A549 (cell line): ENCODE data around the gene TBC1D16. TPM values are rescaled to one million over a fixed set of nuclear protein-coding genes. Genes with fewer than 3 reads are reported as not detected.

ENCODE experiments used
- ATAC-seq, 2 experiments: fragments of 200-7000 bp in 1 of 2; fragments of >200 bp in 1 of 2; cut with Nextera tagmentation in 1 of 2; cut with Tn5 transposase in 1 of 2; 3 replicates each; pipeline versions ENCODE4 v1.8.0 to v1.9.1; 2018 to 2020; ENCODE audit warnings: mild to moderate bottlenecking in 1 of 2, moderate library complexity in 1 of 2
- CTCF ChIA-PET: fragments of 300-600 bp; sonication (Branson Sonifier 250); formaldehyde crosslinking; extraction: SDS; loops from one replicate; lab custom pipeline; 2021; ENCODE audit warnings: antibody characterized with exemption, inconsistent platforms; lab: Yijun Ruan, JAX
- POLR2A ChIA-PET: fragments of 350-600 bp; formaldehyde crosslinking; extraction: SDS; loops from one replicate; lab custom pipeline; 2021; ENCODE audit warnings: antibody characterized with exemption, inconsistent platforms; lab: Yijun Ruan, JAX
- DNase-seq, 2 experiments: peaks; one replicate each; pipeline versions ENCODE4 v3.0.0 to v3.0.0-alpha.2; 2011 to 2016; ENCODE audit warnings: low read depth in 1 of 2, low spot score in 1 of 2
- FAIRE-seq: peaks from 2 replicates; lab custom pipeline; 2011; peaks lifted over from hg19 to GRCh38; lab: Jason Lieb, UNC
- H3K27ac ChIP-seq, 2 experiments: fragments of >200 bp; sonication (Bioruptor Twin); formaldehyde crosslinking; 3 replicates each; pipeline ENCODE4 v1.5.1; 2016 to 2017
- H3K4me1 ChIP-seq: fragments of >200 bp; sonication (Bioruptor Twin); formaldehyde crosslinking; 3 replicates; pipeline ENCODE4 v1.6.1; 2016
- H3K4me2 ChIP-seq: fragments of >200 bp; sonication (Bioruptor Twin); formaldehyde crosslinking; 3 replicates; pipeline ENCODE4 v1.6.1; 2016
- H3K4me3 ChIP-seq: fragments of >200 bp; sonication (Bioruptor Twin); formaldehyde crosslinking; 3 replicates; pipeline ENCODE4 v1.5.1; 2016
- H3K9me3 ChIP-seq: fragments of >200 bp; sonication (Bioruptor Twin); formaldehyde crosslinking; 3 replicates; pipeline ENCODE4 v1.6.1; 2016
- CBX2 ChIP-seq: fragments of 200-600 bp; sonication (generic); IDR thresholded peaks from 2 replicates; pipeline ENCODE4 v1.6.1; 2016; ENCODE audit warnings: low read depth, mild to moderate bottlenecking, borderline replicate concordance
- CBX8 ChIP-seq: fragments of 200-600 bp; sonication (generic); IDR thresholded peaks from 2 replicates; pipeline ENCODE4 v1.6.1; 2016
- CEBPB ChIP-seq, 2 experiments: fragments of >200 bp in 1 of 2; sonication (Bioruptor Twin) in 1 of 2; formaldehyde crosslinking in 1 of 2; IDR thresholded peaks; 2 replicates each; pipeline ENCODE4 v1.6.1; 2012 to 2016
- E2F6 ChIP-seq: IDR thresholded peaks from 2 replicates; pipeline ENCODE4 v1.6.1; 2012; ENCODE audit warnings: low read depth, borderline replicate concordance
- ESRRA ChIP-seq: fragments of 150-350 bp; IDR thresholded peaks from 2 replicates; pipeline ENCODE4 v1.6.1; 2014; ENCODE audit warnings: mild to moderate bottlenecking, low read length, borderline replicate concordance
- FOXS1 ChIP-seq: fragments of 250-450 bp; sonication (Bioruptor Pico); IDR thresholded peaks from 2 replicates; pipeline ENCODE4 v1.5.0; 2020; ENCODE audit warnings: mild to moderate bottlenecking, moderate library complexity
- HEYL ChIP-seq: fragments of 250-450 bp; sonication (Bioruptor Pico); IDR thresholded peaks from 2 replicates; pipeline ENCODE4 v1.8.0; 2021; ENCODE audit warnings: mild to moderate bottlenecking, moderate library complexity
- HOXA7 ChIP-seq: fragments of 250-450 bp; sonication (Bioruptor Pico); IDR thresholded peaks from 2 replicates; pipeline ENCODE4 v1.5.0; 2020; ENCODE audit warnings: mild to moderate bottlenecking, moderate library complexity
- JUNB ChIP-seq: fragments of >200 bp; sonication (Bioruptor Twin); formaldehyde crosslinking; IDR thresholded peaks from 2 replicates; pipeline ENCODE4 v1.6.1; 2016
- MAX ChIP-seq: IDR thresholded peaks from 2 replicates; pipeline ENCODE4 v1.6.1; 2012
- NFE2L2 ChIP-seq: fragments of 150-350 bp; conservative IDR thresholded peaks from 2 replicates; pipeline ENCODE4 v1.6.1; 2014; ENCODE audit warnings: low read length
- PHF8 ChIP-seq: fragments of 200-600 bp; sonication (generic); IDR thresholded peaks from 2 replicates; pipeline ENCODE4 v1.6.1; 2016; ENCODE audit warnings: low read depth, mild to moderate bottlenecking, antibody characterized with exemption, moderate library complexity, borderline replicate concordance
- TFCP2L1 ChIP-seq: fragments of 250-450 bp; sonication (Bioruptor Pico); IDR thresholded peaks from 2 replicates; pipeline ENCODE4 v1.5.0; 2021; ENCODE audit warnings: mild to moderate bottlenecking
- TP53 ChIP-seq: fragments of 250-450 bp; sonication (Bioruptor Pico); IDR thresholded peaks from 2 replicates; pipeline ENCODE4 v1.5.0; 2021; ENCODE audit warnings: mild to moderate bottlenecking, moderate library complexity
- ZNF302 ChIP-seq: fragments of 250-450 bp; sonication (Bioruptor Pico); IDR thresholded peaks from 2 replicates; pipeline ENCODE4 v1.9.0; 2021; ENCODE audit warnings: inconsistent platforms, mild to moderate bottlenecking, moderate library complexity
- WGBS: methylation state at CpG from one replicate; pipeline ENCODE4 v1.1.6; 2017; ENCODE audit errors: missing lambda C conversion rate; 5-methylcytosine and 5-hydroxymethylcytosine counted together
- polyA plus RNA-seq, 4 experiments: library from polyadenylated mRNA; depleted of rRNA in 3 of 4; stranded (reverse); fragments of >200 nt; fragmentation: RNase III in 1 of 4; extraction: RNeasy Plus Mini Kit Qiagen cat#74134 plus additional on column Dnase treatment in 1 of 4; gene quantifications; 2 replicates in 3 of 4; 3 replicates in 1 of 4; pipeline ENCODE4 v1.2.3, GENCODE V29; 2011 to 2017
- TF ChIP-seq, protein P1 (sequence below): fragments of 150-350 bp; IDR thresholded peaks from 2 replicates; pipeline ENCODE4 v1.6.1; 2014; ENCODE audit warnings: low read depth, mild to moderate bottlenecking, low read length
- TF ChIP-seq, protein P2 (sequence below): fragments of >200 bp; sonication (Bioruptor Twin); formaldehyde crosslinking; IDR thresholded peaks from 3 replicates; pipeline ENCODE4 v1.6.1; 2016
- TF ChIP-seq, protein P3 (sequence below): fragments of >200 bp; sonication (Bioruptor Twin); formaldehyde crosslinking; IDR thresholded peaks from 3 replicates; pipeline ENCODE4 v1.5.1; 2016

TBC1D16 gene
- polyA plus RNA-seq, 2 of the 4 experiments (the other 2 are of a cell fraction): 8.9 to 12.5 TPM

- Histone ChIP-seq H3K4me3 (no peak overlapping the region; the same call in 2 of the 3 replicates), H3K4me2 (peak overlapping the region; percentile 81), H3K9me3 (no peaks in the 10 kb centered on the region), H3K27ac (peak overlapping the region; percentile 31 to 94; a peak in 5 of 6 replicates), H3K4me1 (peaks cover 59% of the 10 kb centered on the region)
- 59% methylated on average over 12 of the region's 17 CpGs for WGBS
- ChIA-PET CTCF (interaction anchor here (0.6 to 1.6 kb wide), 15 partner anchors 9 to 189 kb away, joined by 3 to 7 read pairs (median 4); partner anchors contain the start of gene CBX4), POLR2A (interaction anchor here (1.5 kb wide), 1 partner anchor 92 kb away, joined by 5 read pairs; the partner anchor contains the start of gene CBX4)
- FAIRE-seq (no peak), ATAC-seq (peak in 1 of 2 experiments; percentile 28; a peak in 3 of 6 replicates), DNase-seq (no peak)
- TF ChIP-seq HEYL (CRISPR knock-in tag): no peak
- TF ChIP-seq CBX8: no peak
- TF ChIP-seq FOXS1 (CRISPR knock-in tag): no peak
- TF ChIP-seq CBX2: no peak
- TF ChIP-seq TP53 (CRISPR knock-in tag): no peak
Measured at GRCh38 chr17:79930877-79931816, 104.5 kb downstream of the TBC1D16 start.

DNA sequence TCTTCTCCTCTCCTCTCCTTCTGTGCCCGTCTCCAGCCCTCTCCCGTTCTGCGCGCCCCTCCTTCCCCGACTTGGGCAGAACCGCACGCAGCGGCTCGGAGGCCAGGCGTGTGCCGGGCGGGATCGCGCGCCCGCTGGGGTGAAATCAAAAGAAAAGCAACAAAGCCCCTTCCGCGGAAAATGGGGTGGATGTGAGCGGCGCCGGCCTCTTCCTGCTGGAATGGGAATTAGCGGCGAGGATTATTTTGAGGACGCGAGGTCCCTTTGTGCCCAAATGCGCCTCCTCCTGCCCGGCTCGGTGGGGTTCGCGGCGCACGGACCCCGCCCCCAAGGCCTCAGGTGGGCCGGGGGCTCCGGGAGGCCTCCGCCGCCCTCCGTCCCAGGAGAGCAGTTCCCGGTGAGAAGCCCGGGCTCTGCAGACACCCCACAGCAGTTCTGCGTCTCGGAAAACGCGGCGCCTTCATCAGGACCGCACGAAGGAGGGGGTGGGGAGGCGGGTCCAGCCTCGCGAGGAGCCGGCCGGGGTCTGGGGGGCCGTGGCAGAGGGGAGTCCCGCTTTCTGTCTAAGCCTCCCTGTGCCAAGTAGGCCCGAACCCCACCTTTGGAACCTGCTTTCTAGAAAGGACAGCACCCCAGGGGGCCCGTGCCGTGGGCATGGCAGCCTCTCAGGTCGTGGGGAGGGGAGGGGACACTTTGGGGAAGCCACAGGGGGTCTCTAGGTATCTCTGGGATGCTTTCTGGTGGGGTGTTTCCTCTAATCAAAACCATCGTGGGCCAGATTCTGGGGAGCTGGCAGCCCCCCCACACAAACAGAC lies 105.4 kb downstream of the TBC1D16 start:
- FAIRE-seq: no peak
- 23% methylated on average over 43 of the region's 59 CpGs for WGBS
- H3K4me3 ChIP-seq: peak overlapping the region; percentile 48
- ChIA-PET POLR2A (interaction anchor here (1.5 kb wide), 1 partner anchor 91 kb away, joined by 5 read pairs; the partner anchor contains the start of gene CBX4), CTCF (interaction anchor here (0.6 to 1.6 kb wide), 11 partner anchors 14 to 188 kb away, joined by 3 to 7 read pairs (median 4); partner anchors contain the start of gene CBX4)
- H3K27ac ChIP-seq: peak overlapping the region; percentile 68 to 94
- no peak for DNase-seq
- no peak for ATAC-seq
- TF ChIP-seq, protein P1, sequence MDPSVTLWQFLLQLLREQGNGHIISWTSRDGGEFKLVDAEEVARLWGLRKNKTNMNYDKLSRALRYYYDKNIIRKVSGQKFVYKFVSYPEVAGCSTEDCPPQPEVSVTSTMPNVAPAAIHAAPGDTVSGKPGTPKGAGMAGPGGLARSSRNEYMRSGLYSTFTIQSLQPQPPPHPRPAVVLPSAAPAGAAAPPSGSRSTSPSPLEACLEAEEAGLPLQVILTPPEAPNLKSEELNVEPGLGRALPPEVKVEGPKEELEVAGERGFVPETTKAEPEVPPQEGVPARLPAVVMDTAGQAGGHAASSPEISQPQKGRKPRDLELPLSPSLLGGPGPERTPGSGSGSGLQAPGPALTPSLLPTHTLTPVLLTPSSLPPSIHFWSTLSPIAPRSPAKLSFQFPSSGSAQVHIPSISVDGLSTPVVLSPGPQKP: no peak
- TF ChIP-seq, protein P2, sequence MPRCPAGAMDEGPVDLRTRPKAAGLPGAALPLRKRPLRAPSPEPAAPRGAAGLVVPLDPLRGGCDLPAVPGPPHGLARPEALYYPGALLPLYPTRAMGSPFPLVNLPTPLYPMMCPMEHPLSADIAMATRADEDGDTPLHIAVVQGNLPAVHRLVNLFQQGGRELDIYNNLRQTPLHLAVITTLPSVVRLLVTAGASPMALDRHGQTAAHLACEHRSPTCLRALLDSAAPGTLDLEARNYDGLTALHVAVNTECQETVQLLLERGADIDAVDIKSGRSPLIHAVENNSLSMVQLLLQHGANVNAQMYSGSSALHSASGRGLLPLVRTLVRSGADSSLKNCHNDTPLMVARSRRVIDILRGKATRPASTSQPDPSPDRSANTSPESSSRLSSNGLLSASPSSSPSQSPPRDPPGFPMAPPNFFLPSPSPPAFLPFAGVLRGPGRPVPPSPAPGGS: no peak
- TF ChIP-seq HOXA7 (CRISPR knock-in tag): no peak
- no peak for TF ChIP-seq JUNB
- no peak for TF ChIP-seq ESRRA
- 0 out of 2 replicates have a peak, but pooled peaks have one; percentile 12 for TF ChIP-seq MAX
- peak overlapping the region; percentile 81 for H3K4me2 ChIP-seq
- no peaks in the 10 kb centered on the region for H3K9me3 ChIP-seq
- peaks cover 58% of the 10 kb centered on the region for H3K4me1 ChIP-seq

DNA sequence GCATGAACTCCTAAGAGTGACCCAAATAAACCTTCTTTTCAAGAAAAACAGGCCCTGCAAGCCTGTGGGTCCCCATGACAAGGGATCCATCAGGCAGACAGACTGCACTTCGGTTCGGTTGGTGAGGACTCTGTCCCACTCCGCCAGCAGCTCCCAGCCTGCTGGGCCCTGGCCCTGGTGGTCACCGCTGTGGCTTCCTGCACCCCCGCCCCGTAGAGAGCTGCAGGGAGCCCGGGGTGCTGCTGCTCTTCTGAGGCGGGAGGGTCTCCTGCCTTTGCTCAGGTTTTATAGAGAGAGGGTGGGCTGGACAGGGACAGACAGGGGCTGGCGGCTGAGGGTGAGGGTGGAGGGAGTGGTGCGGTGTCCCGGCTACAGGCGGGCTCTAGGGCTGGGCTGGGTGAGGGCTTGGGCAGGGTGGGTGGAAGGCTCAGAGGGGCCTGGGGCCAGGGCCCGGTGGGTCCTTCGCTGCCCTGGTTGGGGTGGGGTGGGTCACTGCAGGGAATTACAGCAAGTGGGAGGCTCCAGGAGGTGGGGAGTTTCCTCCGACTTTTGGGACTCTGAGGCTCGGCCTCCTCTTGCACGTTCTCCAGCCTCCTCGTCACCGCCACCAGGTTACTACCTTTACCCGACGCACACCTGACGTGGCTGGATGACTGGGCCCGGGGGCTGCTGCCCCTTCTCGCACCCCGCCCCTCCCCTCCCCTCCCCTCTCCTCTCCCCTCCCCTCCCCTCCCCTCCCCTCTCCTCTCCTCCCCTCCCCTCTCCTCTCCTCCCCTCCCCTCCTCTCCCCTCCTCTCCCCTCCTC lies 106.2 kb downstream of the TBC1D16 start:
- Histone ChIP-seq H3K4me1 (peaks cover 58% of the 10 kb centered on the region), H3K4me3 (no peak overlapping the region), H3K9me3 (no peaks in the 10 kb centered on the region), H3K4me2 (peak overlapping the region; percentile 81), H3K27ac (peak overlapping the region in 1 of 2 experiments; percentile 94; a peak in 3 of 6 replicates)
- CTCF ChIA-PET: interaction anchor here (0.7 to 1.9 kb wide), 8 partner anchors 12 to 221 kb away, joined by 3 to 6 read pairs (median 4); partner anchors contain the start of gene CBX4
- WGBS: 83% methylated on average over 18 of the region's 25 CpGs
- ATAC-seq: no peak
- POLR2A ChIA-PET: no interaction called here
- FAIRE-seq: no peak
- no peak for DNase-seq
- TF ChIP-seq E2F6 (no peak), MAX (no peak), CEBPB (IDR thresholded peaks at IDR 0.05) (no peak), TFCP2L1 (CRISPR knock-in tag) (no peak), ZNF302 (CRISPR knock-in tag) (no peak), NFE2L2 (no peak), CBX8 (no peak), JUNB (no peak), PHF8 (no peak)
- TF ChIP-seq, protein P2: no peak
- TF ChIP-seq, protein P3, sequence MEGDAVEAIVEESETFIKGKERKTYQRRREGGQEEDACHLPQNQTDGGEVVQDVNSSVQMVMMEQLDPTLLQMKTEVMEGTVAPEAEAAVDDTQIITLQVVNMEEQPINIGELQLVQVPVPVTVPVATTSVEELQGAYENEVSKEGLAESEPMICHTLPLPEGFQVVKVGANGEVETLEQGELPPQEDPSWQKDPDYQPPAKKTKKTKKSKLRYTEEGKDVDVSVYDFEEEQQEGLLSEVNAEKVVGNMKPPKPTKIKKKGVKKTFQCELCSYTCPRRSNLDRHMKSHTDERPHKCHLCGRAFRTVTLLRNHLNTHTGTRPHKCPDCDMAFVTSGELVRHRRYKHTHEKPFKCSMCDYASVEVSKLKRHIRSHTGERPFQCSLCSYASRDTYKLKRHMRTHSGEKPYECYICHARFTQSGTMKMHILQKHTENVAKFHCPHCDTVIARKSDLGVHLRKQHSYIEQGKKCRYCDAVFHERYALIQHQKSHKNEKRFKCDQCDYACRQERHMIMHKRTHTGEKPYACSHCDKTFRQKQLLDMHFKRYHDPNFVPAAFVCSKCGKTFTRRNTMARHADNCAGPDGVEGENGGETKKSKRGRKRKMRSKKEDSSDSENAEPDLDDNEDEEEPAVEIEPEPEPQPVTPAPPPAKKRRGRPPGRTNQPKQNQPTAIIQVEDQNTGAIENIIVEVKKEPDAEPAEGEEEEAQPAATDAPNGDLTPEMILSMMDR: no peak
